ENCODE results near the gene BICDL1.

DNA sequence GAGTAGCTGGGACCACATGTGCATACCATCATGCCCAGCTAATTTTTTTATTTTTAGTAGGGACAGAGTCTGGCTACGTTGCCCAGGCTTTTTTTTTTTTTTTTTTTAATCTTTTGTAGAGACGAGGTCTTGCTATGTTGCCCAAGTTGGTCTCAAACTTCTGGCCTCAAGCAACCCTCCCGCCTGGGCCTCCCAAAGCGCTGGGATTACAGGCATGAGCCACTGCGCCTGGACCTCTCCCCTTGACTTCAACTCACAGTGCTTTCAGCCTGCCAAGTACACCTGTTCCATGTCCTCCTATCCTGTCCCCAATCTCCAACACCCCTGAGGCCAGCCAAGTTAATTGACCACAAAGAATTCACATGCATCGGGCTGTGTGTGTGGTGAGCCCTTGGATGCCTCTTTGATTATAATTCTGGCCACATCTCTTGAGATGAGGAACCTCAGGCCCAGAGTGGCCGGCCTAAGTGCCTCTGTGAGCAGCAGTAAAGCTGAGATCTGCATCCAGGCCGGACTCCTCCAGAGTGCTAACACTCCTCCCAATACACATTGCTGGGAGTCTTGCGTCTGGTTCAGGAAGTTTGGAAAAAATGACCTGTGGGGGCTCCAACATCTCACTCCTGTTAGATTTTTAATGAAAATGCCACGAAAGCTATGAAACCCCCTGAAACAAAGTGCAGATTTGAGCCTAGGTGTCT, 120.7 kb downstream of the BICDL1 start:
- TF ChIP-seq, protein P1, sequence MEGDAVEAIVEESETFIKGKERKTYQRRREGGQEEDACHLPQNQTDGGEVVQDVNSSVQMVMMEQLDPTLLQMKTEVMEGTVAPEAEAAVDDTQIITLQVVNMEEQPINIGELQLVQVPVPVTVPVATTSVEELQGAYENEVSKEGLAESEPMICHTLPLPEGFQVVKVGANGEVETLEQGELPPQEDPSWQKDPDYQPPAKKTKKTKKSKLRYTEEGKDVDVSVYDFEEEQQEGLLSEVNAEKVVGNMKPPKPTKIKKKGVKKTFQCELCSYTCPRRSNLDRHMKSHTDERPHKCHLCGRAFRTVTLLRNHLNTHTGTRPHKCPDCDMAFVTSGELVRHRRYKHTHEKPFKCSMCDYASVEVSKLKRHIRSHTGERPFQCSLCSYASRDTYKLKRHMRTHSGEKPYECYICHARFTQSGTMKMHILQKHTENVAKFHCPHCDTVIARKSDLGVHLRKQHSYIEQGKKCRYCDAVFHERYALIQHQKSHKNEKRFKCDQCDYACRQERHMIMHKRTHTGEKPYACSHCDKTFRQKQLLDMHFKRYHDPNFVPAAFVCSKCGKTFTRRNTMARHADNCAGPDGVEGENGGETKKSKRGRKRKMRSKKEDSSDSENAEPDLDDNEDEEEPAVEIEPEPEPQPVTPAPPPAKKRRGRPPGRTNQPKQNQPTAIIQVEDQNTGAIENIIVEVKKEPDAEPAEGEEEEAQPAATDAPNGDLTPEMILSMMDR (conservative IDR thresholded peaks at IDR 0.05; ENCODE audit: low read length): no peak
- TF ChIP-seq EZH2phosphoT487 (IDR thresholded peaks at IDR 0.05; ENCODE audit: borderline replicate concordance): no peak
